GM11168 (cell line): Measurements from ENCODE around the gene PLSCR4.
"Not testable (repeated sequence)": the region's sequence is repeated elsewhere in the genome, so short reads cannot be mapped to it uniquely, and the experiment has no call there.

Experiments used
- in situ Hi-C: fragments of 300-500 bp; cut with MboI; formaldehyde crosslinking; loops from one replicate; pipeline ENCODE4 v1.12.0; 2022; ENCODE audit warnings: low sequenced_read_pairs; ENCODE audit not compliant: unreplicated experiment

PLSCR4 gene

DNA sequence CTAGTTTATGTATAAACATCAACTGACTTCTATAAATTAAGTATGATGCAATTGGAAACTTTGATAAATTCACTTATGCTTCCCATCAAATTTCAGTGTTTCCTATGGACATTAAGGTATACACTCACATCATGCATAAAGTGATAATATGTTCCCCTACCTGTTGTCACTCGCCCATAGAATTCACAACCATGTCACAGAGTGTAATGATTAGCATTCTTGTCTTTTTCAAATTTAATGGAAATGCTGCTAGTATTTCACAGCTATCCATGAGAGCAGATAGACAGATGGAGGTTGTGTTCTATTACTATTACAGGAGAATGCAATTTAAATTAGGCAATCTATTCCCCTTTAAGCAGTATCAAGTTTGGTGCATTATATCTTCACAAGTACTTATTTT, 984 bp downstream of the PLSCR4 start:
- in situ Hi-C loops: no loop called here

- in situ Hi-C loops: no loop called here
Measured at GRCh38 chr3:146247911-146248310, 3.0 kb downstream of the PLSCR4 start.

DNA sequence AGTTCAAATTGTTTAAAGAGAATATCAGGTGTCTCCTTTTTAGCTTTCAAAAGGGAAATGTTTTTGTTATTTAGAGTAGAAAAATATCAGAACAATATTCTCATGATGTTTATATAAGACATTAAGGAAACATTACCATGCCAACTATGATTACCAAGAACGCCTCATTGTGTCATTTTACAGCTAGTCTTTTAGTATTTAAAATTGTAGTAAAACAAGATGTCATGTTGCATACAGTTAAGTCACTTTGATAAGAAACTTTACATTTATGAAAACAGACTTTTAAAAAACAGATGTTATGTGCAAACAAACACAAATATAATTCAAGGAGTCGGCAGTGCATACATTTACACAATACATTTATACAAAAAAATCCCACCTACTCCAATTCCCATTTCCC, 4.4 kb downstream of the PLSCR4 start:
- in situ Hi-C loops: no loop called here

DNA sequence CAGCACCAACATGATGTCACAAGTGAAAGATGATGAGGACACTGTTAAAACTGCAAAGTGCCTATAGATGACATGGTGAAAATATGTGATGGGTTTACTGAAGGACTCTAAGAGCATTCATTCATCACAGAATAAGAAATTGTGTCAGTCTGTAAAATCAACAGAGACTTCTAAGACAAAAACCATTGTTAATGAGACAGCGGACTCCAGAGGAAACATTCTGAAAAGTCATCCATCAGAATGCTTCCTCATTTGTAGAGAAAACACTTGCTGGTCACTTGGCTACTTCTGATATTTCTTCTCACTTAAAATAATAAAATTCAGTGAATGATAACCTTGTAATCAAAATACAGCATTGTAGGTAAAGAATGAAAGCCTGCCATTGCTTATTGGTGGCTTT, 7.3 kb downstream of the PLSCR4 start:
- in situ Hi-C loops: no loop called here

- in situ Hi-C loops: no loop called here
Measured at GRCh38 chr3:146241523-146242240, 9.2 kb downstream of the PLSCR4 start.

DNA sequence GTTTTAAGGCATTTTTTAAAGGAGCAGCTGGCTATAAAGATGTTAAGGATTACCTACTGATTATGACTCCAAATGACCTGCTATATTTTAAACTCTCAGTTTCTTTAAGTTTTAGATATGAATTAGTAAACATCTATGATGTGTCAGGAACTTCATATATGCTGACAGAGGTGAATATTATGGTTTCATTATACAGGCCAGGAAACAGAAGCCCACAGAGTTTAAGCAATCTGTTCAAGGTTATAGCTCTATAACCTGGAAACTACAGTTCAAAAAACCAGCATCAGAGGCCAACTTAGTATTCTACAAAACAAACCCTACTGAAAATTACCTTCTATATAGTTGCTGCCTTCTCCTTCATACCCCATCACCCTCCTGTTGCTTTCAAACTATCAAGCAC, 17.4 kb downstream of the PLSCR4 start:
- in situ Hi-C loops: no loop called here

GRCh38 chr3:146227486-146227885, 23.4 kb downstream of the PLSCR4 start:
- in situ Hi-C loops: no loop called here

- in situ Hi-C loops: no loop called here
Measured at GRCh38 chr3:146226881-146227280, 24.0 kb downstream of the PLSCR4 start.

GRCh38 chr3:146225458-146225857, 25.4 kb downstream of the PLSCR4 start:
- in situ Hi-C loops: not testable (repeated sequence)

GRCh38 chr3:146223401-146224373, 27.2 kb downstream of the PLSCR4 start:
- in situ Hi-C loops: loop anchor here (25.0 kb wide), 1 partner anchor 364 kb away; no protein-coding TSS in a partner anchor

DNA sequence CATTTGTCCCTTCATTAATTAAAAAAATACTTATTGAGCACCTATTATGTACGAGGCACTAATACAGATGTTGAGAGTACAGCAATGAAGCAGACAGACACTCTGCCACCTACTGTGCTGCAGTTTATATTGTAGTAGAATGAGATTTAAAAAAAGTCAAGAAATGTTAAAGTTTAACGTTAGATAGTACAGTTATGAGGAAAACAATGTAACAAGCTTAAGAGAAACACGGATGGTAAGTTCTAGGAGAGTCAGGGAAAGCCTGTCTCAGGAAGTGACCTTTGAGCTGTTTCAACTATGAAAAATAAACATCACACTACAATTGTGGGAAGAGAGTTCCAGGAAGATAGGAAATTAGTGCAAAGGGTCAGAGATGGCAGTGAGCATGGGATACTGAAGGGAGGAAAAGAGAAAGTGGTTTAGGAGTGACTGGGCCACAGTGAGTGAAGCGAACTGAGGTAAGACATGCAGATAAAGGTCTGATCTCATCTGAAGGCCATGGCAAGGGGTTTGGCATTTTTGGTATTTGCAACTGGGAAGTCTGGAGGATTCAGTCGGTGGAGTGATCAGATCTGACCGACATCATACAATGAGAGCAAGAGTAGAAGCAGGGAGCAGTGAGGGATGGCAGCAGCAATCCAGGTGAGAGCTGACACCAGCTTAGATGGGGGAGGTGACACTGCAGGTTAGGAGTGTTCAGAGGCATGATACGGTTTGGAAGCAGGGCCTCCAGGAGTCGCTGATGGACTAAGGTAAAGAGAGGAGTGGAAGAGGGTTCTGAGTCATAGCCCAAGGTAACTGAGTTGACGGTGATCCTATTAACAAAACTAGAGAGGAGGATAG, 28.5 kb downstream of the PLSCR4 start:
- in situ Hi-C loops: loop anchor here (25.0 kb wide), 1 partner anchor 365 kb away; no protein-coding TSS in a partner anchor

- in situ Hi-C loops: loop anchor here (25.0 kb wide), 1 partner anchor 366 kb away; no protein-coding TSS in a partner anchor
Measured at GRCh38 chr3:146221276-146221675, 29.6 kb downstream of the PLSCR4 start.

- in situ Hi-C loops: loop anchor here (25.0 kb wide), 1 partner anchor 368 kb away; no protein-coding TSS in a partner anchor
Measured at GRCh38 chr3:146218880-146219866, 31.7 kb downstream of the PLSCR4 start.

DNA sequence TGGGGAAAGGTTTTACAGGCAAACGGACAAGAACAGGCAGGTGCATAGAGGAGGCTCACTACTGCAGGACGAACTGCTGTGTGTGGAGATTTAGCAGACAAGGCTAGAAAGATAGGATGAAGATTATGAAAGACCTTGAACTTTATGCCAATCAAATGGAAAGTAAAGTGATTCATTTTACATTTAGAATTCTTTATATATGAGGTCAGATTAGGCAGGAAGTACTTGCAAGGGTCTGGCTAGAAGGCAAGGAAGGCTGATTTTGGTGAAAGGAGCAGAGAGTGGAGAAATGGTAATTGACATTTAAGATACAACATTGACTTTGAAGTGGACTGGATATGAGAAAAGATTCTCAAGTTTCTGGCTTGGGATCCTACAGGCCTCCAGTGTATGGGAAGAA, 33.6 kb downstream of the PLSCR4 start:
- in situ Hi-C loops: loop anchor here (25.0 kb wide), 1 partner anchor 370 kb away; no protein-coding TSS in a partner anchor

- in situ Hi-C loops: loop anchor here (25.0 kb wide), 1 partner anchor 373 kb away; no protein-coding TSS in a partner anchor
Measured at GRCh38 chr3:146214493-146214892, 36.4 kb downstream of the PLSCR4 start.

GRCh38 chr3:146209371-146209770, 41.5 kb downstream of the PLSCR4 start:
- in situ Hi-C loops: loop anchor here (25.0 kb wide), 1 partner anchor 378 kb away; no protein-coding TSS in a partner anchor

DNA sequence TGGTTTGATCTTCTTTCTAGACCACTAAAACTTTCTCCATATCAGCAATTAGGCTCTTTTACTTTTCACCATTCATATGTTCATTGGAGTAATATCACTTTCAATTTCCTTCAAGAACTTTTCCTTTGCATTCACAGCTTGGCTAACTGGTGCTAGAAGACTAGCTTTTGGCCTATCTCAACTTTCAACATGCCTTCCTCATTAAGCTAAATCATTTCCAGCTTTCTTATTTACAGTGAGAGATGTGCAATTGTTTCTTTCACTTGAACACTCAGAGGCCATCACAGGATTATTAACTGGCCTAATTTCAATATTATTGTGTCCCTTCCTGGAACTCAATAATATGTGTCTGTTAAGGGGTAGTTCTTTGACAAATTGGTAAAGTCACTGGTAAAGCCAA, 47.1 kb downstream of the PLSCR4 start:
- in situ Hi-C loops: loop anchor here (25.0 kb wide), 1 partner anchor 384 kb away; no protein-coding TSS in a partner anchor

- in situ Hi-C loops: loop anchor here (25.0 kb wide), 1 partner anchor 387 kb away; no protein-coding TSS in a partner anchor
Measured at GRCh38 chr3:146200461-146201220, 50.3 kb downstream of the PLSCR4 start.
